Mammary epithelial cell (primary cell): ENCODE measurements around the gene MXD3.

Experiments
- CTCF ChIP-seq, 2 donors: IDR thresholded peaks in 1 of 2; conservative IDR thresholded peaks in 1 of 2; 2 replicates each; pipeline ENCODE4 v1.5.1; 2011 to 2012; ENCODE audit warnings: inconsistent platforms in 2 of 2, low read length in 2 of 2, mild to moderate bottlenecking in 2 of 2, control low read depth in 1 of 2, low read depth in 1 of 2; ENCODE audit not compliant: insufficient read depth in 1 of 2; ENCODE audit errors: extremely low read depth in 1 of 2
- EZH2 ChIP-seq: IDR thresholded peaks from 2 replicates; pipeline ENCODE4 v1.6.1; 2012; ENCODE audit warnings: low read length, inconsistent platforms, borderline replicate concordance

- no peak for TF ChIP-seq CTCF (conservative IDR thresholded peaks at IDR 0.05 in 1 of 2, IDR thresholded peaks at IDR 0.05 in 1 of 2; ENCODE audit: extremely low read depth in 1 of 2, insufficient read depth in 1 of 2, low read depth in 1 of 2, low read length in 2 of 2)
- TF ChIP-seq EZH2, result no peak
Observed at GRCh38 chr5:177308740-177309139, 3.0 kb downstream of the MXD3 start.
